GM19468 (cell line): ENCODE measurements around the gene EXOC2.

Experiments
- ATAC-seq: cut with Tn5 transposase; IDR thresholded peaks from one replicate; pipeline ENCODE4 v1.9.1; 2021; ENCODE audit warnings: mild to moderate bottlenecking, moderate library complexity, moderate number of reproducible peaks; ENCODE audit not compliant: unreplicated experiment; ENCODE audit errors: extremely low read depth

EXOC2 gene

DNA sequence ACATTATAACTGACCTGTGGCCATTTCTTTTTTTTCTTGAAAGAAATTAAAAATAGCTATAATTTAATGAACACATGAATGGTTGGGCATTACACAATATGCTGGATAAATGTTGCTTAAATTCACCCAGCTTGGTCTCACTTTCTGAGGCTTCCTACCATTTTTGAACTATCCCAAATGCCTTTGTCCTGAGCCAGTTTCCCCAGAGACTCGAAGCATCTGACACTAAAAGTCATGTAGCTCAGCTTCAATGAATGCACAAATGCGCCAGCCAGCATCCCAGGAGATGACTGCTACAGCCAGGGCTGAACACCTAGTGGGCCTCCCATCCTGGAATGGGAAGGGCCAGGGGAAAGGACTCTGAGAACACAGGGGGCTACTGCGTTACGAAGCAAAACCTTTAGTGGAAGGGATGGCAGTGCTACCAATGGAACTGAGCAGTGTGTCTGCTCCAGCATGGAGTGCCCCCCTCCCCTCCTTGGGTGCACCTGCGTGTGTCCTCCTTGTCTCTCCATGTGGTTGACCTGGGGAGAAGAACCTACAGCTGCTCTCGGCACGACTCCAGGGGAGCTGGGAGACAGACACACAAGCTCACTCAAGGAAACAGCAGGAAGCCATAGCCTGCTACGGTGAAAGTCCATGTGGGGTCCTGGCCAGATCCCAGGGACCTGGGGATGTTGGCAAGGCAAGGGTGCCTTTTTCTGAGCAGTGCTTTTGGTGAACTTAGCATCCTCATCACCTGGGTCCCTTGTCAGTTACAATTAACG lies 240.5 kb downstream of the EXOC2 start:
- no peak for ATAC-seq

DNA sequence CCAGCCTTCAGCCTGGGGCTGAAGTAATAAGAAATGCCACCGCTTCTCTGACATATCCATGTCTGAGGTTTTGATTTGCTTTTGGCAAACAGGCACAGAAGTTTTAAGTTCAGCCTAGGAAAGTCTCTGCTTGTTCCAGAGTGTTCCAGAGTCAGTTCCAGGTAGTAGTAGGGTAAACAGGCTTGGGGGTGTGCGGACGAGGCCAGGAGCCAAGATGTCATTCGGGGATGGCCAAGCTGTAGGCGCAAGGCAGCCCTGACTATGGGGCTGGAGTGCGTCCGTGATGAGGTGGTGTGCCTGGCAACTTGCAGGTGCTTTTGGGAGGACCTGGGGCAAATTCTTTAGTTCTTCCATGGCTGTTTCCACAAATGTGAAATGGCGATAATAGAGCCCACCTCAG lies 241.1 kb downstream of the EXOC2 start:
- ATAC-seq, result no peak

DNA sequence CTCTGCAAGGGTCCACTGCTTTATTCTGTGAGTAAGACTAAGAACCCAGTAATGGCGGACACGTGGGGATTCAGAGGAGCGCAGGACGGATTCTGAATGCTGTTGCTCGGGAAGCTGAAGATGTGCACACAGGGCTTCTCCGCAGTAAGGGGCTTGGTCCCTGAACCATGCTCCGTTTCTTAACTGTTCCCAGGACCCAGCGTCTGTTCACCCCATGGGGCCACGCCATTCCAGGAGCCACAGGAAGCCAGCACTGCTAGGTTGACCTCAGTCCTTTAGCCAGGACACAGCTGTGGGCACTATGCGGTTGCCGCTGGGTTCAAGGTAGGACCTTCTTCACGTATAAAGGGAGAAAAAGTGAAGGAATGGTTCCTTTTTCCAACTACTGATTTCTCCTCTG lies 241.6 kb downstream of the EXOC2 start:
- ATAC-seq, result no peak

DNA sequence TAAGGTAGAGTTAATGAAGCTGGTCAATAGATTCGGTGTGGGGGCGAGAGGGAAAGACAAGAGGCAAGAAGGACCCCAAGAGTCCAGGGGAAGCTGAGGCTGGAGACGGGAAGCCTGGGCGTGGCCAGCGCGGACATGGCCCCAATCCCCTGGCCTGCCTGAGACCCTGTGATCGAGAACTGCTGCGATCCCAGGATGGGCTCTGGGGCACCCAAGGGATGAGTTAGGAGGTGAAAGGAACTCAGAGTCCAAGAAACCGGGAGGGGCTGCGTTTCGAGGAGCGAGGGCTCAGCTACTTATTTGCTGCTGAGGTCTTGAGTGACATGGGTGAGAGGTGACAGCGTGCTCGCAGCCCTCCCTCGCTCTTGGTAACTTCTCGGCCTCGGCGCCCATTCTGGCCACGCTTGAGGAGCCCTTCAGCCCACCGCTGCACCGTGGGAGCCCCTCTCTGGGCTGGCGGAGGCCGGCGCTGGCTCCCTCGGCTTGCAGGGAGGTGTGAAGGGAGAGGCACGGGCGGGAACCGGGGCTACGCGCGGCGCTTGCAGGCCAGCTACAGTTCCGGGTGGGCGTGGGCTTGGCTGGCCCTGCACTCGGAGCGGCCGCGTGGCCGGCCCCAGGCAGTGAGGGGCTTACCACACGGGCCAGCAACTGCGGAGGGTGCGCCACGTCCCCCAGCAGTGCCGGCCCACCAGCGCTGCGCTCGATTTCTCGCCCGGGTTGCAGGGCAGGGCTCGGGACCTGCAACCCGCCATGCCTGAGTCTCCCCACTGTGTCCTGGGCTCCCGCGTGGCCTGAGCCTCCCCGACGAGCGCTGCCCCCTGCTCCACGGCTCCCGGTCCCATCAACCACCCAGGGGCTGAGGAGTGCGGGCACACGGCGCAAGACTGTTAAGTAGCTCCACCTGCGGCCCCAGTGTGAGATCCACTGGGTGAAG lies 243.2 kb downstream of the EXOC2 start:
- no peak for ATAC-seq

GRCh38 chr6:449057-449430 lies 243.9 kb downstream of the EXOC2 start:
- no peak for ATAC-seq

- ATAC-seq, result no peak
Observed at GRCh38 chr6:448296-449056, 244.5 kb downstream of the EXOC2 start.

DNA sequence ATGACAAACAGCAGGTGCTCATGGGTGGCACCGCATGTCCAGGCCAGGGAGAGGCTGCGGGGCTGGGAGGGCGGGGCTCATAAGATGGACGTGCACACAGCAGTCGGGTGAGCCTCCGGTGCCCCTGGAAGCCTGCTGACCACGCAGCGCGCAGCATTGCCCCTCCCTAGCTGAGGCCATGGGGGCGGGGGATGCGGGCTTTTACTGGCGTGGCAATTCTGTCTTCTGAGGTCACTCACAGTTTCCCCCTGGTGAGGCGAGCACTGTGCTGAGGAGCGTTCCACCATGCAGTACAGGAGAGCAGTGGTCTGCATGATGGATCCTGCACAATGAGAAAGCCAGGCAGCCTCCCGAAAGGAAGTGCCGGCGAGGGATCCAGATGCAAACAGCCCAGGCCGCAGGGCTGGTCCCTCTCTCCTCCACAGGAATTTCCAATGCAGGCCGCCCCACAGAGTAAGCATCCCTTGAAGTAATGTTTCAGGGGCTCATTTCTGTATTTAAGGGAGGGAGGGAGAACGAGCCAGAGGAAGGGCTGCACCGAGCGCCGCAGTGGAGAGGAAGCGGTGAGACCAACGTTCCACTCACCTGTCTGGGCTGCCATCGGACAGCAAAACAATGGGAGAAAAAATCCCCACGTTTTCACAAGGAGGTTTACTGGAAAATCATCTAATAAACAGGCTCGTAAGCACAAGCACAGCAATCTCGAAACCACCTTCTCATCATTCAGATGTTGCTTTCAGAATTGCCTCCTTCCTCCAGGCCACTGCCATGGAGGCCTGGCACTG lies 245.4 kb downstream of the EXOC2 start:
- no peak for ATAC-seq

DNA sequence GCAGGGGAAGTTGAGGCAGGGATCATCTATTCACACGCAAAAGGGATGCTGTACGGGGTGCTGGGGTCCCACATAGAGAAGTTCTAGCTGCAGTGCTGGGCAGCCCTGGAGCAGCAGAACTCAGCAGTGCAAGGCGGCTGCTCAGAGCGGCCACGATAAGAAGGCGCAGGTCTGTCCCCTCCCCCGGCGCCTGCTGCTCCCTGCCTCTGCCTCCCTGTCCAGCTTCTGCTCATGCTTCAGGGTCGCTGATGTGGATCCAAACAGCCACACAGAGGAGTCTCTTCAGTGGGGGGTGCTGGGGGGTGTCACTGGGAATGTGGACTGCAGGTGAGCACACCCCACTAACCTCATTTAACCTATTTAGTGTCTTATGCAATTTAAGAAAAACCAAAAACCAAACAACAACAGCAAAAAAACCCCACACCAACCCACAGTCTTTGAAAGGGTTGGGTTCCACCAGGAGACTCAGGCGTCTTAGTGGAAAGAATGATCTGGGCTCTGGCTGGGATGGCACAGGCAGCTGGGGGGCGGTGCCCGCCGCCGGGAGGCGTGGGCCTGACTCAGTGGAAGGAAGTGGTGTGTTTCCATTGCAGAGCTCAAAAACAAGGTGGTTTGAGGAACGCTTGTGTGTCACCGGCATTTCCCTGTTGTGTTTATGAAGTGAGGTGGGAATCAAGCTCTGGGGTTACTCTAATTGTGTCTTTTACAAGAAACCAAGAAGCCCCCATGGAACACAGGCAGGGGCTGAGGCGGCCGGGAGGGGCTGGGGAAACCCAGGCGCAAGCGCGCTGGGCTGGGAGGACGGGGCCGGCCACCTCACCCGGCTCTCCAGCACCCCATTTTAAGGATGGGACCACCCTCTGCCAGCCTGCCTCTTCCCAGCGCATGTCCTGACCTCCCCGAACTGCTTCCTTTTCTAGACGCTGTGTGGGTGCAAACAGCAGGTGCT lies 246.2 kb downstream of the EXOC2 start:
- no peak for ATAC-seq

DNA sequence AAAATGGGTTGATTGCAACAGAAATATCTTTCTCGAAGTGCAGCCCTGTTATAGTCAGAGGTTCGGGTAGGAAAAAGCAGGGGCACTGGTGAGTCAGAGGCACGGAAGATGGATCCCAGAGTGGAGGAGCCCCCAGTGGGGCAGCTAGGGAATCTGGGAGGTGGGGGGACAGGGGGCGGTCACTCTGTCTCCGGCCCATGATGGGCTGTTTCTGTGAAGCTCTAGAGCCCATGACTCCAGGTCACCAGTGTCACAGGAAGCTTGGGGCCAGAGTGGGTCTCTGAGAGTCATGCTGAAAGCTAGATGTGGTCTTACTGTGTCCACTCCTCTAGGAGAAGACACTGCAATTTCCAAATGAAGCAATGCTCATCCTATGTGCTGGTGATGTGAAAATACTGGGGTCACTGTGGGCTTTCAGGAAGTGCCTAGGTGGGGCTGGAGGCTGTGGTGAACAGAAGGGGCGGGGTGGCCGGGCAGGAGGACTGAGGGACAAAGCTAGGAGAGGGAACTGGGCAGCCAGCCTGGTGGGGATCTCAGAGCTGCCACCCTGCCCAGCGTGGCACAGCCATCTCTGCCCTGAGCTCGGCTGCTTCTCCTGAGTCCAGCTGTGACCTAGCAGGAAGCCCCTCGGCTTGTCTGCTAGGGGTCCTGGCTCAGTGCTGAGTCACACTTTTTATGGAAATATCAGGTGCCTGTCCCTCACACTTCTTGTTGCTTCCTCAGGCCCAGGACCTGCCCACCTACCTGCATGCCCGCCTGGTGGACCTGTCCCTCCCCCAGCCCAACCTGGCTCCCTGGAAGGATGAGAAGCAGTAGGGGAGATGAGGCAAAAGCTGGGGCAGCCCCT lies 247.1 kb downstream of the EXOC2 start:
- no peak for ATAC-seq

- no peak for ATAC-seq
Observed at GRCh38 chr6:444653-445275, 248.2 kb downstream of the EXOC2 start.

- no peak for ATAC-seq
Observed at GRCh38 chr6:443621-444159, 249.2 kb downstream of the EXOC2 start.

DNA sequence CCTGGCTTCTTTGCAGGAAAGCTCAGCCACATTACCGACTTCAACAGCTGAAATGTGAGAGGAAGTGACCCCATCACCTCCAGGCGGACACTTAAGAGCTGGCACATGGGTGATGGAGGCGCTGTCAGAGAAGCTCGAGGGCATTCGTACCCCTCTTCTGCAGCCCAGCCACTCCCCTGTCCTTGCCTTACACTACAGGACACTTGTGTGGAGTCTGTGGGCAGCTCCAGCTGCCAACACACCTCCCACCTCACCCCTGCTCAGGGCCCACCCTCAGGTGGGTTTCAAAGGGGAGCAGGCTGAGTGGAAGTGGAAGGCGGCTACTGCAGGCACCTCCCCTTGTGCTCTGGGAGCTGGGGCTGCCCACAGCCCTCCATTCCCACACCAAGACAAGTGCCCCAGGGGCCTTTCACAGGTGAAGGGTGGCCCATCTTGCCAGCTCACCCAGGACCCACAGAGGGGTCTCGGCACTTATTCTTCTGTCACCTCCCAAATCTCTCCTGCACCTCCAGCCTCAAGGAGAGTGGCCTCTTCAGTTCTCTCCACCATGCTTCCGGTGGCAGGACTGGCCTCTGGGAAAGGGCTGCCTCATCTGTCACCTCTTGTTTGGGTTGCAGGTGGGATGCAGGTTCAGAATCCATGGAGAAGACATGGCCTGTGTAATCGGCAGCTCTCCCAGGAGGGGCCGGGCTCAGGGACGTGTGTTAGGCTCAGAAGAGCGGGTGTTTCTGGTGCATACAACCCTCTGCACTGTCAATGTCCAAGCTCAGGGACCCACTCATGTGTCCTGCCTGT lies 251.6 kb downstream of the EXOC2 start:
- no peak for ATAC-seq

DNA sequence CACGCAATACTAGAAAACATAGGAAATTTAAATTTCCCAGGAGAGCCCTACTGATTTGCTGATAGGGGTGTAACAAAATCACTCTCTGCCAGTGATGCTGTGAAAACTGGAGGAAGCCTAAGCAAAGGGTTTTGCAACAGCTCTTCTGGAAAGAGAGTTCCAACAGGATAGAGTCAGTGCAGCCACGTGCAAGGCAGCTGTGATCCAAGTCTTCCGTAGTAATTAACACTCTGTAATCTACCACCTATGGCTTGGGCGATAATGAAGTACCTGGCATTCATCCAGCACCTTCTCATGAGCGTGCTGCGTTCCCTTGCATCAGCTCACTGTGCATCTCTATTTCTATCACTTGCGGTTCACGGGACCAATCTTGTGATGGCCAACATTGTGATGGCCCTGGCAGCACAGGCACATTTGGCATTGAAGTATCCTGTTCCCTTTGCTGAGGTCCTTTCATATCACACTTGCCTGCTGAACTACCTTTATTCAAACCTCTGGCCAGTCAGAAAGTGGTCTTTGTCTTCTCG lies 253.2 kb downstream of the EXOC2 start:
- no peak for ATAC-seq

DNA sequence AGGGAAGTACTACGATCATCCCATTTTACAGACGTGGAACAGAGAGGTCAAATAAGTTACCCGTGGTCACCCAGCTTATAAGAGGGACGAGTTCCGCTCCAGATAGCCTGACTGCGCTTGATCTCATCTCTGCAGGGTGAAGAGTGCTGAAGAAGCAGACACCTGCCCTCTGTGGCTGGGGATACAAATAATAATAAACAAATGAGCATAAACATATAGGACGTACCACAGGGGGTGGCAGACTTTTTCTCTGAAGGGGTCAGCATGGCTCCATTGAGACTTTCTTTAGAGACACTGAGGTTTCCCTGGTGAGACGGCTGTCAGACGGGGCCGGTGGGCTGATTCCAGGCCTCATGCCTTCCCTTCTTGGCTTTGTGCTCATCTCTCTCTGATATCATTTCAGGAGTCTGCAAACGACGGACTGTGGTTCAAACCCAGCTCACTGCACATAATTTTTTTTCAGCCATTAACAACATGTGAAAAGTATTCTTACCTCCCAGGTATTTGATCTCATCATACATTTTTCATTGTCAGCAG lies 254.2 kb downstream of the EXOC2 start:
- no peak for ATAC-seq

DNA sequence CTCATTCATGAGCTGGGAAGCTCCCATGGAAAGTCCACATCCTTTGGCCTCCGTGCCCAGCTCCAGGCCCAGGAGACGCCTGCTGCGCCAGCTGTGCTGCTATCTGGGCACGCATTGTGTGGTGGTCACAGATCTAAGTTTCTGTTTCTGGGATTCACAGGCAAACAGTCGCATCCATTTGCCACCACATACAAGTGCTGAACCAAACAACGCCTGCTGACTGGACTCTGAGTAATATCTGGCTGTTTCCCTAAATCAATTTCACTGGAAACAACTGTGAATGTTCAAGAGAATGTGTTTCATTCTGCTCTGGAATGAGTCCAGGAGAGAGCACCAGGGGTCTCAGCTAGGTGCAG lies 255.9 kb downstream of the EXOC2 start:
- no peak for ATAC-seq
